NB4 (cell line): ENCODE data around the gene PHOSPHO2.

Experiments used
- CTCF ChIP-seq: IDR thresholded peaks from one replicate; pipeline ENCODE4 v1.5.1; 2012; ENCODE audit warnings: low read depth, low read length
- POLR2A ChIP-seq: IDR thresholded peaks from 2 replicates; pipeline ENCODE4 v1.6.1; 2011; ENCODE audit warnings: mild to moderate bottlenecking; ENCODE audit not compliant: insufficient read length; ENCODE audit errors: extremely low read depth

GRCh38 chr2:169714699-169715098, 20.4 kb downstream of the PHOSPHO2 start:
- TF ChIP-seq CTCF (no peak), POLR2A (no peak)
